ENCODE data around the gene CALHM4. TPM values are rescaled to one million over a fixed set of nuclear protein-coding genes. Genes with fewer than 3 reads are reported as not detected.

The CALHM4 gene
- total RNA-seq: 0.09 TPM in 1 of 2 replicates, not detected in the other

GRCh38 chr6:116553451-116553850, at the start of gene CALHM4:
Gene CALHM4, plus strand, starts transcription at chr6:116553751. Its CDS starts 43 bp downstream, at chr6:116553794.

GRCh38 chr6:116511424-116512110, 42.0 kb upstream of the CALHM4 start, which contains the start of gene CALHM5:
Gene CALHM5, plus strand, starts transcription at chr6:116511639. Its CDS starts 58 bp downstream, at chr6:116511697.

GRCh38 chr6:116545651-116546050, 7.9 kb upstream of the CALHM4 start, which contains the start of gene TRAPPC3L:
Gene TRAPPC3L, minus strand, starts transcription at chr6:116545684. Its CDS starts 170 bp downstream, at chr6:116545514.

GRCh38 chr6:116570856-116571682, 17.5 kb downstream of the CALHM4 start, which contains the start of gene RWDD1:
Gene RWDD1, plus strand, starts transcription at chr6:116571504. Its CDS starts 79 bp downstream, at chr6:116571583.

Other genes starting within 250 kb of the CALHM4 start
- gene DSE, start 182.8 kb upstream of the CALHM4 start, total RNA-seq: 51.7 and 60.5 TPM in 2 replicates
- gene CALHM6, start 92.4 kb upstream of the CALHM4 start, total RNA-seq: 2.4 and 3.1 TPM in 2 replicates
- gene CALHM5, start 42.1 kb upstream of the CALHM4 start, total RNA-seq: under 0.01 and 0.07 TPM in 2 replicates
- not detected in 2 replicates for gene TRAPPC3L, start 8.1 kb upstream of the CALHM4 start, total RNA-seq
- 25.8 and 30.8 TPM in 2 replicates for gene RWDD1, start 17.8 kb downstream of the CALHM4 start, total RNA-seq
- not detected in 2 replicates for gene RSPH4A, start 62.7 kb downstream of the CALHM4 start, total RNA-seq
- gene ZUP1, start 115.0 kb downstream of the CALHM4 start, total RNA-seq: 9.3 and 11.5 TPM in 2 replicates
- gene KPNA5, start 127.5 kb downstream of the CALHM4 start, total RNA-seq: 3.5 and 3.9 TPM in 2 replicates
- gene FAM162B, start 212.0 kb downstream of the CALHM4 start, total RNA-seq: 0.14 TPM in 1 of 2 replicates, not detected in the other